Measurements from ENCODE around the gene ITPKC. TPM values are rescaled to one million over a fixed set of nuclear protein-coding genes. Genes with fewer than 3 reads are reported as not detected.

The ITPKC gene
- total and polyA plus RNA-seq, 9 of the 15 experiments (the other 6 are each of a cell fraction or from before 2014, with no cell fraction given): 0.08 to 9.3 (median 5.8) TPM

DNA sequence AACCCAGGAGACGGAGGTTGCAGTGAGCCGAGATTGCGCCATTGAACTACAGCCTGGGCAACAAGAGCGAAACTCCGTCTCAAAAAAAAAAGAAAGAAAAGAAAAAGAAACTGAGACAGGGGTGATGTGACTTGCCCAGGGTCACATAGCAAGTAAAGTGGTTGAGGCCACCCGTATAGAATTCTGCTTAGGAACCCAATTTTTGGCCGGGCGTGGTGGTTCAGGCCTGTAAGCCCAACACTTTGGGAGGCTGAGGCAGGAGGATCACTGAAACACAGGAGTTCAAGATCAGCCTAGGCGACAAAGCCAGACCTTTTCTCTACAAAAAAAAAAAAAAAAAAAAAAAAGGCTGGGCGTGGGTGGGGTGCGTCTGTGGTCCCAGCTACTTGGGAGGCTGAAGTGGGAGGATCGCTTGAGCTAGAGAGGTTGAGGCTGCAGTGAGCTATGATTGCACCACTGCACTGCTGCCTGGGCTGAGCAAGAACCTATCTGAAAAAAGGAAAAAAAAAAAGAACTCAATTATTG is 35.4 kb downstream of the ITPKC start (continued):
- TF ChIP-seq NFE2L1 (tag; IDR thresholded peaks at IDR 0.05; ENCODE audit: borderline replicate concordance, low read depth) (no peak), KDM1A (IDR thresholded peaks at IDR 0.05) (no peak), BCOR (IDR thresholded peaks at IDR 0.05) (no peak), ZNF3 (CRISPR knock-in tag; IDR thresholded peaks at IDR 0.05) (0 out of 2 replicates have a peak, but pooled peaks have one; percentile 13), XRCC3 (IDR thresholded peaks at IDR 0.05) (no peak), ATF1 (CRISPR knock-in tag; IDR thresholded peaks at IDR 0.05) (no peak), ATF1 (tag; IDR thresholded peaks at IDR 0.05) (no peak), PURB (CRISPR knock-in tag; IDR thresholded peaks at IDR 0.05; ENCODE audit: low read depth) (no peak), NCOR1 (IDR thresholded peaks at IDR 0.05) (no peak), SREBF1 (IDR thresholded peaks at IDR 0.05; ENCODE audit: borderline replicate concordance, low read depth, low read length) (no peak), CHD1 (IDR thresholded peaks at IDR 0.05; ENCODE audit: low read length) (peak; percentile 43), DDX20 (tag; IDR thresholded peaks at IDR 0.05; ENCODE audit: low read depth) (no peak), ZNF695 (CRISPR knock-in tag; IDR thresholded peaks at IDR 0.05) (no peak)
- TF ChIP-seq, protein P1, sequence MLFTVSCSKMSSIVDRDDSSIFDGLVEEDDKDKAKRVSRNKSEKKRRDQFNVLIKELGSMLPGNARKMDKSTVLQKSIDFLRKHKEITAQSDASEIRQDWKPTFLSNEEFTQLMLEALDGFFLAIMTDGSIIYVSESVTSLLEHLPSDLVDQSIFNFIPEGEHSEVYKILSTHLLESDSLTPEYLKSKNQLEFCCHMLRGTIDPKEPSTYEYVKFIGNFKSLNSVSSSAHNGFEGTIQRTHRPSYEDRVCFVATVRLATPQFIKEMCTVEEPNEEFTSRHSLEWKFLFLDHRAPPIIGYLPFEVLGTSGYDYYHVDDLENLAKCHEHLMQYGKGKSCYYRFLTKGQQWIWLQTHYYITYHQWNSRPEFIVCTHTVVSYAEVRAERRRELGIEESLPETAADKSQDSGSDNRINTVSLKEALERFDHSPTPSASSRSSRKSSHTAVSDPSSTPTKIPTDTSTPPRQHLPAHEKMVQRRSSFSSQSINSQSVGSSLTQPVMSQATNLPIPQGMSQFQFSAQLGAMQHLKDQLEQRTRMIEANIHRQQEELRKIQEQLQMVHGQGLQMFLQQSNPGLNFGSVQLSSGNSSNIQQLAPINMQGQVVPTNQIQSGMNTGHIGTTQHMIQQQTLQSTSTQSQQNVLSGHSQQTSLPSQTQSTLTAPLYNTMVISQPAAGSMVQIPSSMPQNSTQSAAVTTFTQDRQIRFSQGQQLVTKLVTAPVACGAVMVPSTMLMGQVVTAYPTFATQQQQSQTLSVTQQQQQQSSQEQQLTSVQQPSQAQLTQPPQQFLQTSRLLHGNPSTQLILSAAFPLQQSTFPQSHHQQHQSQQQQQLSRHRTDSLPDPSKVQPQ (CRISPR knock-in tag; IDR thresholded peaks at IDR 0.05; ENCODE audit: borderline replicate concordance): no peak
- TF ChIP-seq, protein P2, sequence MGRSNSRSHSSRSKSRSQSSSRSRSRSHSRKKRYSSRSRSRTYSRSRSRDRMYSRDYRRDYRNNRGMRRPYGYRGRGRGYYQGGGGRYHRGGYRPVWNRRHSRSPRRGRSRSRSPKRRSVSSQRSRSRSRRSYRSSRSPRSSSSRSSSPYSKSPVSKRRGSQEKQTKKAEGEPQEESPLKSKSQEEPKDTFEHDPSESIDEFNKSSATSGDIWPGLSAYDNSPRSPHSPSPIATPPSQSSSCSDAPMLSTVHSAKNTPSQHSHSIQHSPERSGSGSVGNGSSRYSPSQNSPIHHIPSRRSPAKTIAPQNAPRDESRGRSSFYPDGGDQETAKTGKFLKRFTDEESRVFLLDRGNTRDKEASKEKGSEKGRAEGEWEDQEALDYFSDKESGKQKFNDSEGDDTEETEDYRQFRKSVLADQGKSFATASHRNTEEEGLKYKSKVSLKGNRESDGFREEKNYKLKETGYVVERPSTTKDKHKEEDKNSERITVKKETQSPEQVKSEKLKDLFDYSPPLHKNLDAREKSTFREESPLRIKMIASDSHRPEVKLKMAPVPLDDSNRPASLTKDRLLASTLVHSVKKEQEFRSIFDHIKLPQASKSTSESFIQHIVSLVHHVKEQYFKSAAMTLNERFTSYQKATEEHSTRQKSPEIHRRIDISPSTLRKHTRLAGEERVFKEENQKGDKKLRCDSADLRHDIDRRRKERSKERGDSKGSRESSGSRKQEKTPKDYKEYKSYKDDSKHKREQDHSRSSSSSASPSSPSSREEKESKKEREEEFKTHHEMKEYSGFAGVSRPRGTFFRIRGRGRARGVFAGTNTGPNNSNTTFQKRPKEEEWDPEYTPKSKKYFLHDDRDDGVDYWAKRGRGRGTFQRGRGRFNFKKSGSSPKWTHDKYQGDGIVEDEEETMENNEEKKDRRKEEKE (IDR thresholded peaks at IDR 0.05; ENCODE audit: borderline replicate concordance in 1 of 2, control insufficient read depth in 1 of 2, low read depth in 2 of 2, low read length in 1 of 2): 0 out of 4 replicates have a peak, but pooled peaks of 1 of the 2 experiments have one; percentile 42
- TF ChIP-seq, protein P3, sequence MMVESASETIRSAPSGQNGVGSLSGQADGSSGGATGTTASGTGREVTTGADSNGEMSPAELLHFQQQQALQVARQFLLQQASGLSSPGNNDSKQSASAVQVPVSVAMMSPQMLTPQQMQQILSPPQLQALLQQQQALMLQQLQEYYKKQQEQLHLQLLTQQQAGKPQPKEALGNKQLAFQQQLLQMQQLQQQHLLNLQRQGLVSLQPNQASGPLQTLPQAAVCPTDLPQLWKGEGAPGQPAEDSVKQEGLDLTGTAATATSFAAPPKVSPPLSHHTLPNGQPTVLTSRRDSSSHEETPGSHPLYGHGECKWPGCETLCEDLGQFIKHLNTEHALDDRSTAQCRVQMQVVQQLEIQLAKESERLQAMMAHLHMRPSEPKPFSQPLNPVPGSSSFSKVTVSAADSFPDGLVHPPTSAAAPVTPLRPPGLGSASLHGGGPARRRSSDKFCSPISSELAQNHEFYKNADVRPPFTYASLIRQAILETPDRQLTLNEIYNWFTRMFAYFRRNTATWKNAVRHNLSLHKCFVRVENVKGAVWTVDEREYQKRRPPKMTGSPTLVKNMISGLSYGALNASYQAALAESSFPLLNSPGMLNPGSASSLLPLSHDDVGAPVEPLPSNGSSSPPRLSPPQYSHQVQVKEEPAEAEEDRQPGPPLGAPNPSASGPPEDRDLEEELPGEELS (CRISPR knock-in tag; IDR thresholded peaks at IDR 0.05; ENCODE audit: borderline replicate concordance): no peak
- TF ChIP-seq, protein P4, sequence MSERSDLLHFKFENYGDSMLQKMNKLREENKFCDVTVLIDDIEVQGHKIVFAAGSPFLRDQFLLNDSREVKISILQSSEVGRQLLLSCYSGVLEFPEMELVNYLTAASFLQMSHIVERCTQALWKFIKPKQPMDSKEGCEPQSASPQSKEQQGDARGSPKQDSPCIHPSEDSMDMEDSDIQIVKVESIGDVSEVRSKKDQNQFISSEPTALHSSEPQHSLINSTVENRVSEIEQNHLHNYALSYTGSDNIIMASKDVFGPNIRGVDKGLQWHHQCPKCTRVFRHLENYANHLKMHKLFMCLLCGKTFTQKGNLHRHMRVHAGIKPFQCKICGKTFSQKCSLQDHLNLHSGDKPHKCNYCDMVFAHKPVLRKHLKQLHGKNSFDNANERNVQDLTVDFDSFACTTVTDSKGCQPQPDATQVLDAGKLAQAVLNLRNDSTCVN (CRISPR knock-in tag; IDR thresholded peaks at IDR 0.05): no peak
- TF ChIP-seq, protein P5, sequence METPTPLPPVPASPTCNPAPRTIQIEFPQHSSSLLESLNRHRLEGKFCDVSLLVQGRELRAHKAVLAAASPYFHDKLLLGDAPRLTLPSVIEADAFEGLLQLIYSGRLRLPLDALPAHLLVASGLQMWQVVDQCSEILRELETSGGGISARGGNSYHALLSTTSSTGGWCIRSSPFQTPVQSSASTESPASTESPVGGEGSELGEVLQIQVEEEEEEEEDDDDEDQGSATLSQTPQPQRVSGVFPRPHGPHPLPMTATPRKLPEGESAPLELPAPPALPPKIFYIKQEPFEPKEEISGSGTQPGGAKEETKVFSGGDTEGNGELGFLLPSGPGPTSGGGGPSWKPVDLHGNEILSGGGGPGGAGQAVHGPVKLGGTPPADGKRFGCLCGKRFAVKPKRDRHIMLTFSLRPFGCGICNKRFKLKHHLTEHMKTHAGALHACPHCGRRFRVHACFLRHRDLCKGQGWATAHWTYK (CRISPR knock-in tag; IDR thresholded peaks at IDR 0.05): no peak
